GM06990 (cell line): ENCODE results near the gene DEFB110.

ENCODE experiments used
- DNase-seq: peaks from one replicate; pipeline ENCODE4 v3.0.0-alpha.2; 2011; ENCODE audit not compliant: insufficient read length; ENCODE audit errors: extremely low read depth
- H3K27me3 ChIP-seq: replicated peaks from 2 replicates; pipeline ENCODE4 v1.6.0; 2011; ENCODE audit warnings: low read length; ENCODE audit not compliant: control insufficient read depth, insufficient read depth
- H3K36me3 ChIP-seq: 2 replicates; pipeline ENCODE4 v1.5.1; 2011; ENCODE audit warnings: low read length; ENCODE audit not compliant: control insufficient read depth, insufficient read depth
- H3K4me3 ChIP-seq: replicated peaks from 2 replicates; pipeline ENCODE4 v1.5.1; 2011; ENCODE audit warnings: low read depth, mild to moderate bottlenecking, control low read depth, low read length
- CTCF ChIP-seq: IDR thresholded peaks from 2 replicates; pipeline ENCODE4 v1.5.1; 2011; ENCODE audit warnings: low read length, control low read depth, mild to moderate bottlenecking, inconsistent platforms; ENCODE audit not compliant: insufficient read depth, poor library complexity, severe bottlenecking

DEFB110 gene

GRCh38 chr6:50030777-50031562, 9.2 kb upstream of the DEFB110 start:
- peak; percentile 48 for TF ChIP-seq CTCF
- no peak overlapping the region for H3K4me3 ChIP-seq
- H3K36me3 ChIP-seq: no peaks in the 10 kb centered on the region
- no peak for DNase-seq
- no peaks in the 10 kb centered on the region for H3K27me3 ChIP-seq

GRCh38 chr6:50030350-50030749, 8.6 kb upstream of the DEFB110 start:
- DNase-seq: no peak
- TF ChIP-seq CTCF: no peak

GRCh38 chr6:50025258-50025657, 3.5 kb upstream of the DEFB110 start:
- H3K4me3 ChIP-seq: no peak overlapping the region
- H3K27me3 ChIP-seq: no peaks in the 10 kb centered on the region
- no peak for DNase-seq
- no peak for TF ChIP-seq CTCF
- no peaks in the 10 kb centered on the region for H3K36me3 ChIP-seq

More at GRCh38 chr6:50030350-50030749, 8.6 kb upstream of the DEFB110 start:
- Histone ChIP-seq H3K4me3 (no peak overlapping the region), H3K27me3 (no peaks in the 10 kb centered on the region), H3K36me3 (no peaks in the 10 kb centered on the region)

- TF ChIP-seq CTCF: no peak
- no peak overlapping the region for H3K4me3 ChIP-seq
These were observed 14.0 kb downstream of the DEFB110 start for GRCh38 chr6:50007819-50008218.

DNA sequence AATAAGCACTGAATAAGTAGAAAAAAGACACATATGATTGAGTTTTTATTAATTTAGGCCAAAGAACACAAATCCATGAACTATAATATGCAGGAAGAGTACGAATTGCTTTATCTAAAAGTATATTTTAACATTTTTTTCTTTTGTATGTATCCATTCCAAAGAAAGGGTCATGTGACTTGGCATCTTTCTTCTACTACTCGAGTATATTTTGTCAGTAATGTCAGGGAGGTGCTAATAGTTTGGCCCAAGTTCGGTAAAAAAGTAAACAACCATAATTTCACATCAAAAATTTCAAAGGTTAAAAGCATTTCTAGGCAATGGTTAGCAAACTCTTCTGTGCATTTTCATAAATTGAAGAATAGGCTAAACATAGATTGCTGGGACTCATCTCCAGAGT, 18.7 kb downstream of the DEFB110 start:
- Histone ChIP-seq H3K27me3 (no peaks in the 10 kb centered on the region), H3K4me3 (no peak overlapping the region), H3K36me3 (no peaks in the 10 kb centered on the region)
- no peak for TF ChIP-seq CTCF
- DNase-seq: no peak

More at GRCh38 chr6:50007819-50008218, 14.0 kb downstream of the DEFB110 start:
- no peak for DNase-seq
- Histone ChIP-seq H3K36me3 (no peaks in the 10 kb centered on the region), H3K27me3 (no peaks in the 10 kb centered on the region)
